ENCODE data around the gene KCNH1.
"Not testable (repeated sequence)": the region's sequence is repeated elsewhere in the genome, so short reads cannot be mapped to it uniquely, and the experiment has no call there.

Gene KCNH1

DNA sequence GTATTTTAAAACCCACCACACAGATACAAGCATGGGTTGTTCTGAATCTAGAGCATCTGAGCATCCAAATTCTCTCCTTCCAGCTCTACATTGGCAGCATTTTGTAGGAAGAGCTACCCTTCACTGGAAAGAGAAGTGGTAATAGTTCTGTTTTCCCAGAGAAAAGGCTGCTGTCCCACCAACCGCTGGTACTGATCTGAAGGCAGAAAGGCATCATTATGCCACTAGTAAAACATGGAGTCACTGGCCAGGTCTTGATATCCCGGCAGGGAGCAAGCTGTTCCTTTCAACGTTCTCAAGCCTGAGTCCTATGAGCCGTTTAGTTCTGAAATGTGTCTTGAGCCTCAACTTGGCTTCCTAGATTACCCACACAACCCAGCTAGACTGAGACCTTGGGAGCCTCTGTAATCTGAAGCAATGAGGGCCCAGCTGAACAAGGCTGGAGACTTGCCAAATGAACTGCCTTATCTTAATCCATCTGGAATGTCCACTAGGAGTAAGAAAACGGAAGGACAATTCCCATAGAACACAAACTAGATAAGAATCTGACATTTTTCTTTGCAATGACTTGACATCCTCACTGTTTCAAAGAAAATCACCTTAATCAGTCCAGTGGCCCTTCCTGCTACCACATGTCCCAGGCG lies 116.8 kb downstream of the KCNH1 start:
- Histone ChIP-seq H3K14ac (ENCODE audit: low read length) (no peak overlapping the region), H2AK5ac (ENCODE audit: low read depth, low read length) (no peak overlapping the region), H2AFZ (ENCODE audit: low read length) (no peak overlapping the region), H4K8ac (ENCODE audit: low read depth, low read length) (no peak overlapping the region), H3K9me3 (replicated peaks in 1 of 2; ENCODE audit: control insufficient read depth in 2 of 2, insufficient read depth in 1 of 2, low read depth in 1 of 2, low read length in 2 of 2) (no peaks in the 10 kb centered on the region), H2BK5ac (ENCODE audit: low read length) (no peak overlapping the region), H3K18ac (ENCODE audit: low read length) (no peak overlapping the region), H3K4me1 (ENCODE audit: control insufficient read depth in 2 of 2, insufficient read depth in 1 of 2, low read depth in 1 of 2, low read length in 2 of 2) (no peaks in the 10 kb centered on the region), H2BK120ac (ENCODE audit: low read depth, low read length) (no peak overlapping the region), H2BK15ac (ENCODE audit: low read length) (no peak overlapping the region), H3K79me1 (ENCODE audit: low read depth, low read length) (no peaks in the 10 kb centered on the region), H3K27ac (replicated peaks; ENCODE audit: low read length) (no peak overlapping the region), H3K36me3 (replicated peaks in 1 of 2; ENCODE audit: control insufficient read depth in 2 of 2, insufficient read depth in 2 of 2, low read length in 2 of 2) (peaks cover 0 to 4% of the 10 kb centered on the region in 2 donors), H4K91ac (ENCODE audit: low read depth, low read length, poor library complexity) (no peak overlapping the region), H3K4me3 (ENCODE audit: low read length in 2 of 2) (no peak overlapping the region), H3K9ac (ENCODE audit: low read depth, low read length, poor library complexity) (no peak overlapping the region), H3K27me3 (ENCODE audit: control insufficient read depth in 3 of 3, insufficient read depth in 3 of 3, low read depth in 1 of 3, low read length in 3 of 3) (no peaks in the 10 kb centered on the region), H3K4ac (ENCODE audit: low read length) (no peak overlapping the region), H2BK12ac (ENCODE audit: low read length) (no peak overlapping the region), H3K4me2 (ENCODE audit: insufficient read depth, low read length, poor library complexity, severe bottlenecking) (no peak overlapping the region), H3K23ac (ENCODE audit: low read depth, low read length, poor library complexity) (no peak overlapping the region)
- DNase-seq (ENCODE audit: low spot score): no peak
- no CpG with 5 or more reads among the region's 6 CpGs for WGBS, 2 donors (ENCODE audit: extremely low coverage in 2 of 2, insufficient read length in 2 of 2, insufficient replicate concordance in 1 of 2)

DNA sequence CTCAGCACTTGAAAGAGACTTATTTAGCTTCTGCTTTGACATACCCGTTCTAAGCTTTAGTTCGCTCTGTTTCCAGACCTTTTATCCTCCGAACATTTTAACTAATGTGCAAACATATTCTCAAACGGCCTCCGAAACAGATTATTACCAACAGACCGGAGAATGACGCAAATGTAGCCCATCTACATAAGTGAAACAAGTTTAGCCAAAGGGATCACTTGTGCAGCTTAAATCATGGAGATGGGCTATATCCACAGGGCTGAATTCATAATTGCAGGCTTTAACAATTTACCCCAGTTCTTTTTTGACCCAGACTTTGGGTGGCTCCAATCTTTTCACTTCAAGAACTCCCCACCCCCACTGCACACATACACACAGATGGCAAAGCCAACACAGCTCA lies 119.7 kb downstream of the KCNH1 start:
- H3K4me1 ChIP-seq (ENCODE audit: control insufficient read depth in 2 of 2, insufficient read depth in 1 of 2, low read depth in 1 of 2, low read length in 2 of 2): no peaks in the 10 kb centered on the region
- no peak overlapping the region for H4K91ac ChIP-seq (ENCODE audit: low read depth, low read length, poor library complexity)
- no peak overlapping the region for H3K9ac ChIP-seq (ENCODE audit: low read depth, low read length, poor library complexity)
- H3K79me1 ChIP-seq (ENCODE audit: low read depth, low read length): no peaks in the 10 kb centered on the region
- no peak overlapping the region for H3K14ac ChIP-seq (ENCODE audit: low read length)
- WGBS, 2 donors (ENCODE audit: extremely low coverage in 2 of 2, insufficient read length in 2 of 2, insufficient replicate concordance in 1 of 2): no CpG with 5 or more reads among the region's 7 CpGs
- no peak overlapping the region for H2BK120ac ChIP-seq (ENCODE audit: low read depth, low read length)
- no peak overlapping the region for H3K23ac ChIP-seq (ENCODE audit: low read depth, low read length, poor library complexity)
- H2BK12ac ChIP-seq (ENCODE audit: low read length): no peak overlapping the region
- H2BK5ac ChIP-seq (ENCODE audit: low read length): no peak overlapping the region
- H3K9me3 ChIP-seq (replicated peaks in 1 of 2; ENCODE audit: control insufficient read depth in 2 of 2, insufficient read depth in 1 of 2, low read depth in 1 of 2, low read length in 2 of 2): no peaks in the 10 kb centered on the region
- H2BK15ac ChIP-seq (ENCODE audit: low read length): no peak overlapping the region
- peaks cover 0 to 4% of the 10 kb centered on the region in 2 donors for H3K36me3 ChIP-seq (replicated peaks in 1 of 2; ENCODE audit: control insufficient read depth in 2 of 2, insufficient read depth in 2 of 2, low read length in 2 of 2)
- no peak overlapping the region for H3K4ac ChIP-seq (ENCODE audit: low read length)
- no peak overlapping the region for H3K27ac ChIP-seq (replicated peaks; ENCODE audit: low read length)
- no peak overlapping the region for H3K18ac ChIP-seq (ENCODE audit: low read length)
- no peak overlapping the region for H4K8ac ChIP-seq (ENCODE audit: low read depth, low read length)
- no peak overlapping the region for H3K4me2 ChIP-seq (ENCODE audit: insufficient read depth, low read length, poor library complexity, severe bottlenecking)
- H2AK5ac ChIP-seq (ENCODE audit: low read depth, low read length): no peak overlapping the region
- no peaks in the 10 kb centered on the region for H3K27me3 ChIP-seq (ENCODE audit: control insufficient read depth in 3 of 3, insufficient read depth in 3 of 3, low read depth in 1 of 3, low read length in 3 of 3)
- H3K4me3 ChIP-seq (ENCODE audit: low read length in 2 of 2): no peak overlapping the region
- H2AFZ ChIP-seq (ENCODE audit: low read length): no peak overlapping the region
- DNase-seq (ENCODE audit: low spot score): no peak

DNA sequence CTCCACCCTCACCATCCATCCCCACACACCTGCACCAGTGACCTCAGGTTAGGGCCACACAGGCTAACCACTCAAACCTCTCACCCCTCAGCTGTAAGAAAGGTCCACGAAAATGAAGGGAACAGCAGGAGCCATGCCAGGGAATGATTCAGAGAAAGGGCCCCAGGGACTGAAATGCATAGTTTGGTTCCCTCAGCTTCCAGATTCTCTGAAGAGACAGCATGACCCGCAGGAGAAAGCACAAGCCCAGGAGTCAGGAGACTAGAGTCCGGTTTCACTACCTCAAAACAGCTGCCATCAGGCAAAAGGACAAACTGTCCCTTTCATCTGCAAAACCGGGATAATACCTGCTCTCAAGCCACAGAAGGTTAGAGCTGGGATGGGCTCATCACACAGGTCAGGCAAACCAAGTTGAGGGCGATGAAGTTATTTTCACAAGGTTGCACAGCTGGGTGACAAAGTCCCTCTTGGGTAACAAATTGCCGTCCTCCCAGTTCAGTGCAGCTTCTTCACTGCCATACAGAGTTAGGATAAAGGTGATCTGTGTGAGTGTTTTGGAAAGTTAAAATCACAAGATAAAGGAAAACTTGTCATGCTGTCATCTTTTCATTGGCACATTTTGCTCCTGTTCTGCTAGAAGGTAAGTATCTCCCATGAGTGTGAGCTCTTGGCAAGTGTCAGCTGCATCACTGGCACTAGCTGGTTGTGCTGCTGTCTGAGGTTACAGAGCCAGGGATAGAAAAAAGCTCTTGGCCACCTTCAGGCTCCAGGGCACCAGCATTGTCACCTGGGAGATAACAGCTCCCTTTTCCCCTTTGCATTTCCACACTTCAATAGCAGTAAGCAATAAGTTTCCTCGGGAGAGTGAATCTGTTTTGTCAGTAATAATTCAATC lies 120.4 kb downstream of the KCNH1 start:
- Histone ChIP-seq H3K36me3 (replicated peaks in 1 of 2; ENCODE audit: control insufficient read depth in 2 of 2, insufficient read depth in 2 of 2, low read length in 2 of 2) (peaks cover 0 to 2% of the 10 kb centered on the region in 2 donors), H2BK15ac (ENCODE audit: low read length) (no peak overlapping the region), H4K8ac (ENCODE audit: low read depth, low read length) (no peak overlapping the region), H4K91ac (ENCODE audit: low read depth, low read length, poor library complexity) (no peak overlapping the region), H2BK12ac (ENCODE audit: low read length) (no peak overlapping the region), H2AFZ (ENCODE audit: low read length) (no peak overlapping the region), H3K27ac (replicated peaks; ENCODE audit: low read length) (no peak overlapping the region), H3K4me1 (ENCODE audit: control insufficient read depth in 2 of 2, insufficient read depth in 1 of 2, low read depth in 1 of 2, low read length in 2 of 2) (no peaks in the 10 kb centered on the region), H2AK5ac (ENCODE audit: low read depth, low read length) (no peak overlapping the region), H3K9me3 (replicated peaks in 1 of 2; ENCODE audit: control insufficient read depth in 2 of 2, insufficient read depth in 1 of 2, low read depth in 1 of 2, low read length in 2 of 2) (no peaks in the 10 kb centered on the region), H2BK5ac (ENCODE audit: low read length) (no peak overlapping the region), H3K4me3 (ENCODE audit: low read length in 2 of 2) (no peak overlapping the region), H2BK120ac (ENCODE audit: low read depth, low read length) (no peak overlapping the region), H3K4ac (ENCODE audit: low read length) (no peak overlapping the region), H3K27me3 (ENCODE audit: control insufficient read depth in 3 of 3, insufficient read depth in 3 of 3, low read depth in 1 of 3, low read length in 3 of 3) (no peaks in the 10 kb centered on the region), H3K9ac (ENCODE audit: low read depth, low read length, poor library complexity) (no peak overlapping the region), H3K23ac (ENCODE audit: low read depth, low read length, poor library complexity) (no peak overlapping the region), H3K79me1 (ENCODE audit: low read depth, low read length) (no peaks in the 10 kb centered on the region), H3K4me2 (ENCODE audit: insufficient read depth, low read length, poor library complexity, severe bottlenecking) (no peak overlapping the region), H3K18ac (ENCODE audit: low read length) (no peak overlapping the region), H3K14ac (ENCODE audit: low read length) (no peak overlapping the region)
- WGBS, 2 donors (ENCODE audit: extremely low coverage in 2 of 2, insufficient read length in 2 of 2, insufficient replicate concordance in 1 of 2): no CpG with 5 or more reads among the region's 7 CpGs
- DNase-seq (ENCODE audit: low spot score): no peak

DNA sequence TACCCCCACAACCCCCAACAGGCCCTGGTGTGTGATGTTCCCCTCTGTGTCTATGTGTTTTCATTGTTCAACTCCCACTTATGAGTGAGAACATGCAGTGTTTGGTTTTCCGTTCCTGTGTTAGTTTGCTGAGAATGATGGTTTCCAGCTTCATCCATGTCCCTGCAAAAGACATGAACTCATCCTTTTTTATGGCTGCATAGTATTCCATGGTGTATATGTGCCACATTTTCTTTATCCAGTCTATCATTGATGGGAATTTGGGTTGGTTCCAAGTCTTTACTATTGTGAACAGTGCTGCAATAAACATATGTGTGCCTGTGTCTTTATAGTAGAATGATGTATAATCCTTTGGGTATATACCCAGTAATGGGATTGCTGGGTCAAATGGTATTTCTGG lies 122.8 kb downstream of the KCNH1 start:
- H4K91ac ChIP-seq (ENCODE audit: low read depth, low read length, poor library complexity); H3K36me3 ChIP-seq (replicated peaks in 1 of 2; ENCODE audit: control insufficient read depth in 2 of 2, insufficient read depth in 2 of 2, low read length in 2 of 2); H3K14ac ChIP-seq (ENCODE audit: low read length); H3K79me1 ChIP-seq (ENCODE audit: low read depth, low read length); DNase-seq (ENCODE audit: low spot score); H3K4me2 ChIP-seq (ENCODE audit: insufficient read depth, low read length, poor library complexity, severe bottlenecking); H3K4me1 ChIP-seq (ENCODE audit: control insufficient read depth in 2 of 2, insufficient read depth in 1 of 2, low read depth in 1 of 2, low read length in 2 of 2); H2AFZ ChIP-seq (ENCODE audit: low read length); H3K23ac ChIP-seq (ENCODE audit: low read depth, low read length, poor library complexity); H3K18ac ChIP-seq (ENCODE audit: low read length); H4K8ac ChIP-seq (ENCODE audit: low read depth, low read length); H2AK5ac ChIP-seq (ENCODE audit: low read depth, low read length); H2BK120ac ChIP-seq (ENCODE audit: low read depth, low read length); H2BK5ac ChIP-seq (ENCODE audit: low read length); H2BK15ac ChIP-seq (ENCODE audit: low read length); H3K4me3 ChIP-seq (ENCODE audit: low read length in 2 of 2); H3K27ac ChIP-seq (replicated peaks; ENCODE audit: low read length); H3K9ac ChIP-seq (ENCODE audit: low read depth, low read length, poor library complexity); H3K4ac ChIP-seq (ENCODE audit: low read length); H2BK12ac ChIP-seq (ENCODE audit: low read length); H3K9me3 ChIP-seq (replicated peaks in 1 of 2; ENCODE audit: control insufficient read depth in 2 of 2, insufficient read depth in 1 of 2, low read depth in 1 of 2, low read length in 2 of 2); H3K27me3 ChIP-seq (ENCODE audit: control insufficient read depth in 3 of 3, insufficient read depth in 3 of 3, low read depth in 1 of 3, low read length in 3 of 3): not testable (repeated sequence)
- no CpG with 5 or more reads among the region's 1 CpG for WGBS, 2 donors (ENCODE audit: extremely low coverage in 2 of 2, insufficient read length in 2 of 2, insufficient replicate concordance in 1 of 2)

Data from neuronal stem cell (in vitro differentiated cells).